Prostate gland (tissue), 2 donors: Measurements from ENCODE around the gene PALD1.

Source experiments
- POLR2A ChIP-seq: fragments of 450-650 bp; IDR thresholded peaks from one replicate; pipeline ENCODE4 v1.6.1; 2016; ENCODE audit warnings: antibody characterized with exemption, mild to moderate bottlenecking
- TF ChIP-seq, protein P1 (sequence below), 4 experiments: fragments of 200-600 bp in 2 of 4; fragments of 450-650 bp in 2 of 4; sonication (generic) in 2 of 4; IDR thresholded peaks; 1 replicate in 3 of 4; 2 replicates in 1 of 4; pipeline ENCODE4 v1.5.1; 2016 to 2019; ENCODE audit warnings: antibody characterized with exemption in 4 of 4, mild to moderate bottlenecking in 2 of 4, moderate library complexity in 2 of 4

DNA sequence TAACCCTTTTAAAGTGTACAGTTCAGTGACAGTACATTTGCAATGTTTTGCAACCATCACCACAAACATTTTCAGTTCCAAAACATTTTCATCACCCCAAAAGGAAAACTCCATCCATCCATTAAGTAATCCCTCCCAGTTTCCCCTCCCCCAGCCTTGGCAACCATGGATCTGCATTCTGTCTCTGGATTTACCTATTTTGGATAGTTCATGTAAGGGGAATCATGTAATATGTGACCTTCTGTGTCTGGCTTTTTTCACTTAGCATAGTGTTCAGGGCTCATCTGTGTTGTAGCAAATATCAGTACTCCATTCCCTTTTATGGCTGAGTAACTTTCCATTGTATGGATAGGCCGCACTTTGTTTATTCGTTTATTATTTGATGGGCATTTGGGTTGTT lies 13.0 kb downstream of the PALD1 start:
- TF ChIP-seq POLR2A = no peak
- TF ChIP-seq, protein P1, sequence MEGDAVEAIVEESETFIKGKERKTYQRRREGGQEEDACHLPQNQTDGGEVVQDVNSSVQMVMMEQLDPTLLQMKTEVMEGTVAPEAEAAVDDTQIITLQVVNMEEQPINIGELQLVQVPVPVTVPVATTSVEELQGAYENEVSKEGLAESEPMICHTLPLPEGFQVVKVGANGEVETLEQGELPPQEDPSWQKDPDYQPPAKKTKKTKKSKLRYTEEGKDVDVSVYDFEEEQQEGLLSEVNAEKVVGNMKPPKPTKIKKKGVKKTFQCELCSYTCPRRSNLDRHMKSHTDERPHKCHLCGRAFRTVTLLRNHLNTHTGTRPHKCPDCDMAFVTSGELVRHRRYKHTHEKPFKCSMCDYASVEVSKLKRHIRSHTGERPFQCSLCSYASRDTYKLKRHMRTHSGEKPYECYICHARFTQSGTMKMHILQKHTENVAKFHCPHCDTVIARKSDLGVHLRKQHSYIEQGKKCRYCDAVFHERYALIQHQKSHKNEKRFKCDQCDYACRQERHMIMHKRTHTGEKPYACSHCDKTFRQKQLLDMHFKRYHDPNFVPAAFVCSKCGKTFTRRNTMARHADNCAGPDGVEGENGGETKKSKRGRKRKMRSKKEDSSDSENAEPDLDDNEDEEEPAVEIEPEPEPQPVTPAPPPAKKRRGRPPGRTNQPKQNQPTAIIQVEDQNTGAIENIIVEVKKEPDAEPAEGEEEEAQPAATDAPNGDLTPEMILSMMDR (IDR thresholded peaks at IDR 0.05) = no peak
